ENCODE measurements around the gene EFL1. TPM values are rescaled to one million over a fixed set of nuclear protein-coding genes. Genes with fewer than 3 reads are reported as not detected.
"Not testable (repeated sequence)": the region's sequence is repeated elsewhere in the genome, so short reads cannot be mapped to it uniquely, and the experiment has no call there.

The EFL1 gene
- total RNA-seq, 4 donors from 2014 or later: 12.9 to 25.1 (median 15.2) TPM

- ATAC-seq; H3K4me1 ChIP-seq; DNase-seq; H3K27ac ChIP-seq; H3K4me3 ChIP-seq; in situ Hi-C loops (cut with MboI; ENCODE audit: low sequenced_read_pairs in 4 of 4); H3K9me3 ChIP-seq; H3K27me3 ChIP-seq; intact Hi-C loops (cut with DNase I; ENCODE audit: low total_unique reads): not testable (repeated sequence)
- peaks cover 0 to 22% of the 10 kb centered on the region in 2 donors for H3K36me3 ChIP-seq
Observed at GRCh38 chr15:82241836-82242499, 20.6 kb downstream of the EFL1 start.

DNA sequence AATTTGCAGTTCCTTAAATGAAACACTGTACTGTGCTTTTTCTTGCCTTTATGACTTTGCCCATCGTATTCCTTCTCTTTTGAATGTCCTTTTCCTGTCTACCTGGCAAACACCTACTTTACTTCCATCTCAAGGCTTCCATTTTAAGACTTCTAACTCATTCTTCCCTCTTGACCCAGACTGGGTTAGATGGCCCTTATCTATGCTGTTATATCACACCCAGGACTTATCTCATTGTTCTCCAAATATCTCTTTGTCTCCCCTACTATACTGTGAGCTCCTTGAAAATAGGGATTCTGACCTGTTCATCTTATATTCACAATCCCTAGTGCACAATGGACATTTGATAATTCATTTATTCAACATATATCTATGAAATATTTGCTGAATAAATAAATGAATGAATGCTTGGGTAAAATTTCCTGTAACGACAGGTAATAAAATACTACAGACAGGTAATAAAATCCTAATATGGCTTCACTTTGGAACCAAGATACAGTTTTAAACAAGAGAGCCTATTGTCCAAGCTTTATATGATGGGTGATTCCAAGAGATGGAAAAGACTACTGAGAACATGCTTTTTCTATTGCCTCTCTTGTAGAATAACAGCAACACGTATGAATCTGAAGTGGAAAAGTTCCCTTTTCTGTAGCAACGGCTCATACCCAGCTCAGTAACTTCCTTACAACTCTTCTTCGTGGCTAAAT lies 22.7 kb downstream of the EFL1 start:
- Histone ChIP-seq H3K27ac (no peak overlapping the region), H3K36me3 (peaks cover 0 to 22% of the 10 kb centered on the region in 2 donors), H3K9me3 (no peaks in the 10 kb centered on the region), H3K27me3 (no peaks in the 10 kb centered on the region), H3K4me1 (no peaks in the 10 kb centered on the region), H3K4me3 (no peak overlapping the region)
- no peak for DNase-seq
- ATAC-seq: no peak
- TF ChIP-seq POLR2A (IDR thresholded peaks at IDR 0.05): no peak
- intact Hi-C loops (cut with DNase I; ENCODE audit: low total_unique reads) (no loop called here), in situ Hi-C loops (cut with MboI; ENCODE audit: low sequenced_read_pairs in 4 of 4) (no loop called here)

DNA sequence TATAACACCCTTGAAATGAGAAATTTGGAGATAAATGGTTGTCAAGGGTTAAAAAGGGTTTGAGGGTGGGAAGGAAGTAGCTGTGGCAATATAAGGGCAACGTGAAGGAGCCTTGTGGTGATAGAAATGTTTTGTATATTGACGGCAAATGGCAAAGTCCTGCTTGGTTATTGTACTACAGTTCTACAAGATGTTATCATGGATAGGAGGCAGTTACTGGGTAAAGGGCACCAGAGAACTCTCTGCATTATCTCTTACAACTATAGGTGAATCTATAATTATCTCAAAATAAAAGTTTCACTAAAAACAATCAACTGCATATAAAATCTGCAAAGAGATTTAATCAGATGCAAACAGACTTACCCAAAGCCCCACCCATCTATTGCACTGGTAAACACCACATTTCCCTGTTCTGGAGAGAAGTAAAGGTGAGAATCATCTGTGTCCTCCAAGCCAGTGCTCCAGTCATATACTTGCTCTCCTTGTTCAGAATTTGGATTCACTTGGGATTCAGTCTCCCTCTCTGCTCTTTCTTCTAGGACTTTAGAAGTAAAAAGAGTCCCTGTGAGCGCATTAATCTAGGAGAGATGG lies 24.5 kb downstream of the EFL1 start:
- H3K9me3 ChIP-seq; H3K4me3 ChIP-seq; H3K27me3 ChIP-seq; H3K4me1 ChIP-seq; intact Hi-C loops (cut with DNase I; ENCODE audit: low total_unique reads); in situ Hi-C loops (cut with MboI; ENCODE audit: low sequenced_read_pairs in 4 of 4); H3K27ac ChIP-seq; DNase-seq; ATAC-seq: not testable (repeated sequence)
- peaks cover 0 to 22% of the 10 kb centered on the region in 2 donors for H3K36me3 ChIP-seq

- no peak for TF ChIP-seq POLR2A (IDR thresholded peaks at IDR 0.05)
- TF ChIP-seq, protein P1, sequence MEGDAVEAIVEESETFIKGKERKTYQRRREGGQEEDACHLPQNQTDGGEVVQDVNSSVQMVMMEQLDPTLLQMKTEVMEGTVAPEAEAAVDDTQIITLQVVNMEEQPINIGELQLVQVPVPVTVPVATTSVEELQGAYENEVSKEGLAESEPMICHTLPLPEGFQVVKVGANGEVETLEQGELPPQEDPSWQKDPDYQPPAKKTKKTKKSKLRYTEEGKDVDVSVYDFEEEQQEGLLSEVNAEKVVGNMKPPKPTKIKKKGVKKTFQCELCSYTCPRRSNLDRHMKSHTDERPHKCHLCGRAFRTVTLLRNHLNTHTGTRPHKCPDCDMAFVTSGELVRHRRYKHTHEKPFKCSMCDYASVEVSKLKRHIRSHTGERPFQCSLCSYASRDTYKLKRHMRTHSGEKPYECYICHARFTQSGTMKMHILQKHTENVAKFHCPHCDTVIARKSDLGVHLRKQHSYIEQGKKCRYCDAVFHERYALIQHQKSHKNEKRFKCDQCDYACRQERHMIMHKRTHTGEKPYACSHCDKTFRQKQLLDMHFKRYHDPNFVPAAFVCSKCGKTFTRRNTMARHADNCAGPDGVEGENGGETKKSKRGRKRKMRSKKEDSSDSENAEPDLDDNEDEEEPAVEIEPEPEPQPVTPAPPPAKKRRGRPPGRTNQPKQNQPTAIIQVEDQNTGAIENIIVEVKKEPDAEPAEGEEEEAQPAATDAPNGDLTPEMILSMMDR (IDR thresholded peaks at IDR 0.05 in 4 of 5, conservative IDR thresholded peaks at IDR 0.05 in 1 of 5): no peak
- DNase-seq (no peak), ATAC-seq (no peak)
- H3K4me3 ChIP-seq: no peak overlapping the region
- H3K9me3 ChIP-seq: no peaks in the 10 kb centered on the region
- in situ Hi-C loops (cut with MboI; ENCODE audit: low sequenced_read_pairs in 4 of 4): no loop called here
- peaks cover 0 to 10% of the 10 kb centered on the region in 2 donors for H3K36me3 ChIP-seq
- no peak overlapping the region for H3K27ac ChIP-seq
- H3K4me1 ChIP-seq: no peaks in the 10 kb centered on the region
- no peaks in the 10 kb centered on the region for H3K27me3 ChIP-seq
- intact Hi-C loops (cut with DNase I; ENCODE audit: low total_unique reads): no loop called here
Observed at GRCh38 chr15:82231842-82232241, 30.7 kb downstream of the EFL1 start.

DNA sequence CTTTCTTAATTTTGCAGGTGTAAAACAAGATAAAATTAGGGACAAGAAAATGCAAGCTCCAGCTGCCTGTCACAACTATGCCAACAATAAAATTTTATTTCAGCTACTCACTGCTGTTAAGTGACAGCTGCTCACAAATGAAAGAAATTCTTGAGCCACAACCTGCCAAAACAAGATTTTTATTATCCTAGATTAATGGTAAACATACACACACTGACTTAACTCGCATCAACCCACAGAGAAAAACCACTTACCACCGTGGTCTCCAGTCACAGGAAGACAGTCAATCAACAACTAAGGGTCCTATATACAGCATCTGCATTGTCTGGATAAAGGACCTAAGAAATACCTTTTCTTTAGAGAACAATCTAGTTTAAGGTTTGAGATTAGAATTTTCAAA lies 31.3 kb downstream of the EFL1 start:
- DNase-seq: no peak
- Histone ChIP-seq H3K27ac (no peak overlapping the region), H3K4me3 (no peak overlapping the region), H3K27me3 (no peaks in the 10 kb centered on the region), H3K9me3 (no peaks in the 10 kb centered on the region), H3K36me3 (peaks cover 0 to 15% of the 10 kb centered on the region in 2 donors), H3K4me1 (no peaks in the 10 kb centered on the region)
- ATAC-seq: no peak
- TF ChIP-seq POLR2A (IDR thresholded peaks at IDR 0.05): no peak
- TF ChIP-seq, protein P1 (IDR thresholded peaks at IDR 0.05 in 4 of 5, conservative IDR thresholded peaks at IDR 0.05 in 1 of 5): no peak
- in situ Hi-C loops (cut with MboI; ENCODE audit: low sequenced_read_pairs in 4 of 4) (no loop called here), intact Hi-C loops (cut with DNase I; ENCODE audit: low total_unique reads) (no loop called here)

GRCh38 chr15:82228750-82229149 lies 33.8 kb downstream of the EFL1 start:
- in situ Hi-C loops (cut with MboI; ENCODE audit: low sequenced_read_pairs in 4 of 4) (no loop called here), intact Hi-C loops (cut with DNase I; ENCODE audit: low total_unique reads) (no loop called here)
- ATAC-seq (no peak), DNase-seq (no peak)
- peaks cover 0 to 21% of the 10 kb centered on the region in 2 donors for H3K36me3 ChIP-seq
- no peak for TF ChIP-seq POLR2A (IDR thresholded peaks at IDR 0.05)
- TF ChIP-seq, protein P1 (IDR thresholded peaks at IDR 0.05 in 4 of 5, conservative IDR thresholded peaks at IDR 0.05 in 1 of 5): no peak
- H3K9me3 ChIP-seq: no peaks in the 10 kb centered on the region
- no peaks in the 10 kb centered on the region for H3K27me3 ChIP-seq
- H3K4me3 ChIP-seq: no peak overlapping the region
- no peaks in the 10 kb centered on the region for H3K4me1 ChIP-seq
- no peak overlapping the region for H3K27ac ChIP-seq

GRCh38 chr15:82221535-82221934 lies 41.0 kb downstream of the EFL1 start:
- H3K9me3 ChIP-seq; DNase-seq; intact Hi-C loops (cut with DNase I; ENCODE audit: low total_unique reads); in situ Hi-C loops (cut with MboI; ENCODE audit: low sequenced_read_pairs in 4 of 4); H3K4me1 ChIP-seq; H3K4me3 ChIP-seq; H3K27ac ChIP-seq; ATAC-seq; H3K27me3 ChIP-seq: not testable (repeated sequence)
- H3K36me3 ChIP-seq: peaks cover 0 to 34% of the 10 kb centered on the region in 2 donors

GRCh38 chr15:82216092-82216491 lies 46.4 kb downstream of the EFL1 start:
- DNase-seq; H3K4me3 ChIP-seq; H3K27me3 ChIP-seq; H3K9me3 ChIP-seq; in situ Hi-C loops (cut with MboI; ENCODE audit: low sequenced_read_pairs in 4 of 4); H3K4me1 ChIP-seq; intact Hi-C loops (cut with DNase I; ENCODE audit: low total_unique reads); H3K27ac ChIP-seq; ATAC-seq: not testable (repeated sequence)
- peaks cover 0 to 25% of the 10 kb centered on the region in 2 donors for H3K36me3 ChIP-seq

Measured in gastrocnemius medialis (tissue), 4 donors.